Inflammatory macrophage treated with lipopolysaccharide for 4 hours (primary cell): ENCODE measurements around the gene NRXN3.

ENCODE experiments used
- DNase-seq: peaks from one replicate; pipeline ENCODE4 v3.0.0-alpha.2; 2020

Gene NRXN3

DNA sequence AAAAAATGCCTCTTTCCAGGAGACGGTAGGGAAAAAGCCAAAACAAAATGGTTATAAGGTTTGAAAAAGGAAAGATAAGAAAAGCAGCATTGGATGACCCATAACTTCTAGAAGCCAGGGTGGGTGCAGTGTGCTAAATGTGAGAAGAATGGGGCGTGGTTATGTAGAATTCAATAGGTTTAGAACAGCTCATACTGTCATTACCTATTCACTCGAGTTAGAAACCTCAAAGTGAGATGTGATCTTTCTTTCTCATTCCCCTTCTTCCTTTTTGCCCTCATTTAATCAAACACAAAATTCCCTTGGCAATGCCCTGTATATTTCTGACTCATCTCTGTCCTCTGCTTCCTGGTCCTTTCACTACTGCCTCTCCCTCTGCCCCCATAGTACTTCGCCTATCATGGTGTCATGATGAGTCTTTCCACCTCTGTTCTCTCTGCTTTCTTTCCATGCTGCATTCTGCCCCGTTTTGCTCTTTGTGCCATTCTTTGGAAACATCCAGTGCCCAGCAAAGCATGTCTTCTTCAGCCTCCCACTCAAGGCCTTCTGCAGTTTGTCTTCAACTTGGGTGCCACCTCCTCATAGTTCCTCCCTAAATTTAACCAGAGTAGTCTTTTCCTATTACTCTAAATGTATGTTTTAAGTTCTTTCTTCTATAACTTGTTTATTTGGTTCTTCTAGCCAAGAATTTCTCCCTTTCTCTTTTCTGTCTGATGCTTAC, 496.3 kb downstream of the NRXN3 start:
- DNase-seq = no peak

DNA sequence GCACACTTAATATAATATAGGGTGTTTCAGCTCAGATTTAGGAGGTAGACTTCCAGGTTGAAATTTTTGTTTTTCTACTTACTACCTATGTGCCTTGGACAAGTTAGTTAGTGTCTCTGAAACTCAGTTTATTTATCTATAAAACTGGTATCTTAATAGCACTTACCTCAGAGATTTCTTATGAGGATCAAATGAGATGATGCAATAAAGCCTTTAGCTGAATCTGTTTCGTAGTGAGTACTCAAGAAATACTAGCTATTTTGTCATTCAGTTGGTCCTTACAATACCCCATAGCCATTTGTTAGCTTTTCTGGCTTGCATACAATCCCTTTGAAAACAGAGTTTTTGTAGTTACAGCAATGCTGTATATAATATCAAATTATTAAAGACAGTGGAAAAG, 497.0 kb downstream of the NRXN3 start:
- no peak for DNase-seq

DNA sequence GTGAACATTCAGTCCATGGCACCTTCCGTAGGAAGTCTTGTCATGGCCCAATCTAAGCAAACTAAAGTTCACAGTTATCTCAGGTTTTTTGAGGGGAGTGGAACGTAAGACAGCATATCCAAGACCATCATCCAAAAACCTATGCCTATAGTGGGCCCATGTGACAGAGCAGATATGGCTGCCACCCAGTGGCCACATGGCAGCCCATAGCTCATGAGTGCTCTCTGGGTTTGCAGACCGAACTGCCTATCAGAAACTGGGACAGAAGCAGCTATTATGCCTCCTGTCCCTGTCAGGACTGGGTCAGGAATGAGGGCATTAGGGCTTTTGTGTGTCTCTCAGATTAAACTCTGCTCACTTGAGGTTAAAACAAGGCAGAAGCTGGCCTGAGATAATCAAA, 503.7 kb downstream of the NRXN3 start:
- no peak for DNase-seq

DNA sequence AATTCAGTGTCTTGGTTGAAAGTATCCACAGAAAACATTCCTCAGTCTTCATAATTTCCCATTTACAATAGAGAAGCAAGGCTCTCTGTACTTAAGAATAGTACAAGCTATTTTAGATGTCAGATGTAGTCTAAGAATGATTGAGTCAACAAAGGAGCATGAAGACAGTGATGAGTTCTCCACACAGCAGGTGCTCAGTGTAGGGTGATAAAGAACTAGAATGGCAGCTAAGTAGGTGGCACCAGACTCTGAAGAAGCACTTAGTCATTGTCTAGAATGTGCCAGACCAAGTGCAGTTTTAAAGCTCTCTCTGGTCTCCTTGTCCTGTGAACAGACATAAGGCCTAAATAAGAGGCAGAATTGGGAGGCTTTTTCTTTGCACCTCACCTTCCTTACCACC, 504.6 kb downstream of the NRXN3 start:
- DNase-seq = no peak

DNA sequence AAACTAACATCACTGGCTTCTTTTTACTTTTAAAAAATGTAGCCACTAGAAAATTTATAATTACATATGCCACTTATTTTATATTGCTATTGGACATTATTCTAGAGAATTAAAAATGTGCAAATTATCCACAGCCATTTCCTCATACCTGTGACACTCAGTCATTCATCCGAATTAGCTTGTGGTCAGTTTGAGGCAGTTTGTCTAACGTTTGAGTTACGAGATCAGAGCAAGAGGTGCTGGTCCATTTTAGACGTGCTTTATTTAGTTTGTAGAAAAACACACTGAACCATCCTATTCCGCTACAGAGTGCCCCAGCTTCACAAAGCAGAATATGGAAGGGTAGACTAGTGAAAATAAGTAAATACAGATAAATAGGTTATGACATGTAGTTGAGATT, 513.0 kb downstream of the NRXN3 start:
- no peak for DNase-seq

DNA sequence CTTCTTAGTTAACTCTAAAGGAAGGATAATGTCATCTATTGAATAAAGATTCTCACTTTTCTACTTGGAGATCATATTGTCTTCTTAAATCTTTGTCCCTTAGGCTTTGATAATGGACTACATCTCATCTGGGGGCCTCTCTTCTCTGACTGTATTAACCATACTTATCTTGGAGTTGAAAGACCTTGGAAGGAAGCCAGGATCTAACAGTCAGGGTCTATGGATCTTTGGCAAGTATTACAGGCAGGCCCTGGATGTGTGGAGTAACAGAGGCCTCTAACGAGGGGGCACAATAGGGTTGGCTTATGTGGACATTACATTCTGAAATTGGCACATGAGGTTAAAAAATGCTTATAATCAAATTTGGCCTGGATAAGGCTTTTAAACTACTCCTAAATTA, 513.8 kb downstream of the NRXN3 start:
- no peak for DNase-seq

DNA sequence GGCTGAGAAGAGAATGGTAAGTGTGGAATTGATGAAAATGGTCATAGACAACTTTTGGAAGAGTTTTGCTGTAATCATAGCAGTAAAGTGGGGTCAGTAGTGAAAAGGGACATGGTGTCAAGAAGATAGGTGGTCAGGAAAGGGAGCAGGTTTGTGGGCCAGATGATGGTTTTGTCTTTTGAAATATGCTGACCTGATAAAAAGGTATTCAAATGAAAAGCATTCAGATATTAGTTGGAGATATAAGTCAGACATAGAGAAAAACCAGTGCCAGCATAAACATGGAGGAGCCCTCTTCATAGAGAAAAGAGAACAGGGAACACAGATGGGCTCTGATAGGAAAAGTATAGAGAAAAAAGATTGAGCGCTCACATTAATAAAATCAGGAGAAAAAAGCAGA, 518.3 kb downstream of the NRXN3 start:
- DNase-seq = no peak

DNA sequence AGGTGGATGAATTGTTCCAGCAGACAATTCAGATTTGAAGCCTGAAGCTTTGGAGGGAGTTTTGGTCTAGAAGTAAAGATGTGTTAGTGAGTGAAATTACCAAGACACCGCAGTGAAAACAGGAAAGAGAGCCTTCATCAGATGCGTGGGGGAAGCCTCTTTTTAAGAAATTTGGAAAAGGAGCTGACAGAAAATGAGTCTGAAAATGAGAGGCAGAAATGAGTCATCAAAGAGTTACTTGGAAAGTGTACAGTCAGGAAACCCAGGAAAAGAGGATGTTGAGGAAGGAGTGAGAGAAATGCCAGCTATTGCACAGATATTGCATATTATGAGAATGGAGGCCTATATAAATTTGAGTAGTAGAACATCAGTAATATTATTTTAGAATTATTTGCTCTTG, 520.7 kb downstream of the NRXN3 start:
- no peak for DNase-seq

DNA sequence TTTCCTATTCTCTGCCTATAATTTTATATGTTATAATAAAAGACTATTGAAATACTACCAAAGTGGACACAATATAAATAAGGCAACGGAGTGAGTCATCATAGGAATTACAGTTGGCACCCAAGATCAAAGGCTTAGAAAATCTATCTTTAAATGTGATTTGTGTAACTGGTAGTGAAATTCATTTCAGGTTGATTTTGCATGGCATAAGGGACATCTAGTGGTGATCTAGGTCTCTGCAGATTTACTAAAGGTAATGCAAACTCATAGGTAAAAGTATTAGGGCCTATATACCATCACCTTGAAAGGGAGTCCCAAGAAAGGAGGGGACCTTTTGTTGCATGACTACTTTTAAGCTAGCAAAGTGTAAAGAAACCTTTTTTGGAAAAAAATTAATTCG, 527.2 kb downstream of the NRXN3 start:
- no peak for DNase-seq

DNA sequence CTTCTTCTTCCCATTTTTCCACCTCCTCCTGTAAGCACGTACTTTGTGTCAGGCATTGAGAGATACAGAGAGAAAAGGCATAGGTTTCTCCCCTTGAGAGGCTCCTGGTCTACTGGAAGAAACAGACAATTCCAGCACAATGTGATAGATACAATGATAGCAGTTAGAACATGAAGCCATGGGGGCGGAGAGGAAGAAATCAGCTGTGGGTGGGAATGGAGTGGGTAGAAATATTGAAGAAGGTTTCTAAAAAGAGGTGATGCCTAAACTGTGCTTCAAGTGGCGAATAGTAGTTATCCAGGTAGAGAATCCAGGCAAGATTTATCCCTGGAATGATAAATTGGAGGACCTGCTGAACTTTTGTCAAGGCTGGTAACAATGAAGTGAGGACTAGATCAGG, 528.8 kb downstream of the NRXN3 start:
- DNase-seq = no peak

DNA sequence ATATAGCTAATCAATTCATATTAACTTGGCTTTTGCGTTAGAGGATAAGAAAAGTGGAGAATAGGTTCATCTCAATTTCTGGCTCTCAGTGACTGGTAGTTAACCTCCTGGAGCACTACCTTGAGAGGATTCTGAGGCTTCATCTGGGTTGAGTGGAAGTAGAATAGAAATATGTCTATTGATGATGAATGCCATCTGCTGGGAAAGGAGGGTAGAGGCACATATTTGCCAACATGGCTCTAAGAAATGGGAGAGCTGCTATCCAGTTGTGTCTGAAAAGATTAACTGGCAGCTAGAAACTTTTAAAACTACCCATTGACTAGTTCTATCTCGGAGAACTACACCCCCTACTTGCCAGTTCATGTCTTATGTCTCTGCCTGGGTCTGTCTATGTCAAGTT, 530.1 kb downstream of the NRXN3 start:
- DNase-seq = no peak

DNA sequence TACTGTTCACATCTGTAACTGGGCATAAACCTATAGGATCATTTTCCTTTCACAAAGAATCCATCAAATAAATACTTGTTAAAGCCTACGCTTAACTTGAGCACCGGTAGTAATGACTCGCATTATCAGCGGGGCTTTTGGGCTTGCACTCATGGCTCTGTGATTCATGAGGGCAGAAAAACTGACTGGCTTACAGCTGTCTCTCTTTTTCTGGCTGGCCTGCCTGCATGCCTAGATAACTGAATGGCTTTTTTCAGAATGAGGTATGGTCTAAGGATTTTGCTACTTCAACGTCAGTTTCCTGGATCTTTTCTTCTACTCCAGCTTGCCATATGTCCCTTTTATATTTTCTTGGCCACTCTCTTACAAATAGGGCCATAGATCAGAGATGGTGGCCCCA, 531.1 kb downstream of the NRXN3 start:
- no peak for DNase-seq

DNA sequence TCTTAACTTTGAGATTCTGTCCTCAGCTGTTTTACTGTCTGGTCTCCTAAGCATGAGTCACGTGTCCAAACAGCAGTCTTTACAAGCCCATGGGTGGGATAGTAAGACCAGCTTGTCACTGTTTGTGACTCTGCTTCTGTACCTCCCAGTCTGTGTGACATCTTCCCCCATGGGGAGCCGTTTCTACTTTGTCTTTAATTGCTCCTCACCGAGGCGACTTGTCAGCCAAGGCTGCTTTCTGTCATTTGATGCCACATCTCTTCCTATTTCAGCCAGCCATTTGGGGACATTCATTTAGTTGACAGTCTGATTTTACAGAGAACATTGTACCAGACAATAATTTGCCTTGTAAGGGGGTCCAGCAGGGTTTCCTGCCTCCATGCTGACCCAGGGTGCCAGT, 534.8 kb downstream of the NRXN3 start:
- no peak for DNase-seq

DNA sequence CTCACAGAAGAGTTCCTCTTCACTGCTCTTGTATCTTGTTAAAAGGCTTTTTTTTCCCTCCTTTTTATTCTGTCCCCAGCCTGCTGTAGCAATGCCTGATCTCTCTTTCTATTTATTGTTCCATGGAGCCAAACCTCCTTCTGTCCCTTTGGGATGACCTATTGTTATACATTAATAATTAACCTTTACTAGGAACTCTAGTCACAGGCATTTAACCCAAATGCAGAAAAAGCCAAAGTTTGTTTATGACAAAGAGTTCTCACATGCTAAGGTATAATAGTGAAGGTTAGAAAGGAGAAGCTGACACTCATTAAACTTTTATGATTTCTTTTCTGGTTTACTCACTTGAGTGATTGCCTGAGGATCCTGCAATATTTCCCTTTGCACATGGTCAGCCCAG, 535.8 kb downstream of the NRXN3 start:
- DNase-seq = no peak

DNA sequence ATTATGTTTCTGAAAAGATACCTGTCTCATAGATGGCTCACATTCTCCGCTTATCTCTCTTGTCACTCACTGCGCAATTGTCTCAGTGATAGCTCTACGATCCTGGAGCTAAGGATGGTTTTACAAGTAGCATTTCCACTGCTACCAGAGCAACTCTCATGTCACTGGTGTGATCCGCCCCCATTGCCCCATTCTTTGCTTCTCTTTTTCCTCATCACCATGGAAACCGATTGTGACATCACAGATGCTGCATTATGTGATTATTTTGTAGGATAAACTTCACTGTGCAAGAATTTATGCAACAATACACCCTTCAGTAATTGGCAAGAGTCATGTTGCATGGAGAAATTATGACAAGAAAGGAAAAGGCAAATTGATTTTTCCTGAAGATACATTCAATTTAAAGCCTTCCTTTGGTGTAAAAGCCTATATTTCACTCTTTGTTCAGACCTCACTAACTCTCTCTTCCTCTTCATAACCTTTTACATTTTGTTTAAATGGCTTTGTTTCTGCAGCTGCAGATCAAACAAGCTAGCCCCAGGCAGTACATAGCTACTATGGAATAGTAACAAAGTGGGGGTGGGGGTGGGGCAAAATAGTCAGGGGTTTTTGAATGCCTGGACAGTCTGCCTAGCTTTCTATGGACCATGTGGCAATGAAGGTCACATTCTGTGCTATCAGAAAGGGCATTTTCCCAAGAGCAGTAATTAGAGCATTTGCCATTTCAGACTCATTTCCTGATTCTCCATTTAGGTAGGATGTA, 539.8 kb downstream of the NRXN3 start:
- DNase-seq = no peak

DNA sequence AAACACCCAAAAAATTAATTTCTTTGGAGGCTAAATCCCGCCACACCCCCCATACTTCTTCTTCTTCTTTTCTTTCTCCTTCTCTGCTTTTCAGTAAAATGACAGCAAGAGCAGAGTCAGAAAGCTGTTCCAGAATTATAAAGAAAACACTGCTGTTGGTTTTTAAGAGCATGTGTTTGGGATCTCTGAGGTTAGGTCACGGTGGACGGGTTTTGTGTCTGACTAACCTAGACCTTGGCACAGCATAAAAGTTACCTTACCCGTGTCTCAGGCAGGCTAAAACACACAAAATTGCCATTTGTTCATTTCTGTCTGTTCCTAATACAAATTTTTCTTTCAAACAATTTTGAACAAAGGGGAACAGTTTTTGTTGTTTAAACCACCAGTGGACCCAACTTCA, 540.8 kb downstream of the NRXN3 start:
- no peak for DNase-seq

DNA sequence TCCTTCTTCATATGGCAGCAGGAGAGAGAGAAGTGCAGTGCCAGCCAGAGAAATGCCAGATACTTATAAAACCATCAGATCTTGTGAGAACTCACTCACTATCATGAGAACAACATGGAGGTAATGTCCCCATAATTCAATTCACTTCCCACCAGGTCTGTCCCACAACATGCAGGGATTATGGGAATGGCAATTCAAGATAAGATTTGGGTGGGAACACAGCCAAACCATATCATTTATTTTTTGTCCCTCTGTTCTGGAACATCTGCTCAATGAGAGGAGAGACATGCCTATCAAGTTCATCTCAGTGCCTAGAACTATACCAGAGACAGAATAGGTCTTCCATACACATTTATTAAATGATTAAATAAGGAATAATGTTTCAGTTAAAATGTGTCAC, 543.5 kb downstream of the NRXN3 start:
- no peak for DNase-seq

DNA sequence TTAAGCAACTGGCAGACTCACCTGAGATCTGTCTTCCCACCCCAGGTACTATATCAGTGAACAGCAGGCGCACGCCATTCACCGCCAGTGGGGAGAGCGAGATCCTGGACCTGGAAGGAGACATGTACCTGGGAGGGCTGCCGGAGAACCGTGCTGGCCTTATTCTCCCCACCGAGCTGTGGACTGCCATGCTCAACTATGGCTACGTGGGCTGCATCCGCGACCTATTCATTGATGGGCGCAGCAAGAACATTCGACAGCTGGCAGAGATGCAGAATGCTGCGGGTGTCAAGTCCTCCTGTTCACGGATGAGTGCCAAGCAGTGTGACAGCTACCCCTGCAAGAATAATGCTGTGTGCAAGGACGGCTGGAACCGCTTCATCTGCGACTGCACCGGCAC, 544.5 kb downstream of the NRXN3 start:
- DNase-seq = no peak

DNA sequence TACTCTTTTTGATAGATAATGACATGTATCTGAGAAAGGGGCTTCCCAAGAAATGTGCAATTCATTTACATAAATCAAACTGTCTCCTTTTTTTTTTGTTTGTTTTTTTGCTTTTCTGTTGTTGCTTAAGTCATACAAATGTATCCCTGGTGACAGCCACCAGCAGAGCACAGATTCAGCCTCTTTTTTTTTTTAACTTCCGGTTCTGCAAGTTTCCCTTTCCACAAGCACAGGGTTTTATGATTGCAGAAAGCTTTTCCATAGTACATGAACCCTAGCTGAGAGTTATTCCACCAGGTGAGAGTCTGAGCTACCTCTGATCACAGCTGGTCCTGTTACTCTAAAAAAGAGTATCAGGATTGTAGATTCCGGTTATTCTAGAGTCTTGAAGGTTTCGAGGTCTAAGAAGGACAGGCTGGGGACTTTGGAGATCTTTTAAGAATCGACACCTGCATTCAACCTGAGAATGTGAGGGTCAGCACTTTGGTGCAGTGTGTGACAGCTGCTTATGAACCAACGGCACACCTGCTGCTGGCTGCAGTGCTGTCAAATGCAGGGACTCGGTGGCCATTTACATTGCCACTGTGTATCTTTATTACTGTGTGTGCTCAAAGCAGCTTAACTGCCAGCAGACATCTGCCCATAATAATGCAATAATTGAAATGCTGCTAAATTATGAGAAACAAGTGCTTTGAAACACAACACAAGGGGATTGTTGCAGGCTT, 551.7 kb downstream of the NRXN3 start:
- no peak for DNase-seq

DNA sequence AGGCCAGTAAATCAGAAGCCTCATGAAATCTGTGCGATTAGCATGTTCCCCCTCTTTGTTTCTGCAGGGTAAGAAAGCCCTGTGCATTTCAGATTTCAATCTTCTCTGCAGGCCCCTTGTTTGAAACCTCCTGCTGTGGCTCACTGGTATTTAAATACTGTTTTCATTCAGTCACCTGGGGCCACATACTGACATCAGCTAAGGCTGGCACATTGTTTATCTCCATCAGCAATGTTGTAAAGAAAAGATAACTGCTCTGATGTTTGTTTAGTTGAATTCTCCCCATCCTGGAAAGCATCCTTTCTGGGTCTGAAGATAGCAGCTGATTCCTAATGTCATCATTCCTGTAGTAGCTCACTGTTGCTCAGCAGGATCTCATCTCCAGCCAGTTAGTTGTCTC, 554.9 kb downstream of the NRXN3 start:
- no peak for DNase-seq

DNA sequence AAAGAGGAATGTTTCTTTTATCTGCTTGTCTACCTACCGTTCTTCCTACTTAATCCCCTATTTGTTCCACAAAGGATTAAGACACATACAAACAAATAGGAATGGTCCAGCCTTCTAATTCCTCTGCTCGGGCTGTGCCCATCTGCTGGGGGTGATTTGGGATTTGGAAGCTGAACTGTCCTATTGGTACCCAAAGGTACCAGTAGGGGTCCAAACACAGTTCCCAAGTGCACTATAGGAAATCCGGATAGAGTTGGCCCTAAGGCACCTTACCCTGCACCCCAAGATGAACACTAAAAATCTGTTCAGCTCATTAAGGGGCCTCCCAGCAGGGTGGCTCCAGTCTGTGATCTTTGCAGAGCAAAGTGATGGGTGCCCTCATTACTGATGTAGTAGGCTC, 566.9 kb downstream of the NRXN3 start:
- DNase-seq = no peak

DNA sequence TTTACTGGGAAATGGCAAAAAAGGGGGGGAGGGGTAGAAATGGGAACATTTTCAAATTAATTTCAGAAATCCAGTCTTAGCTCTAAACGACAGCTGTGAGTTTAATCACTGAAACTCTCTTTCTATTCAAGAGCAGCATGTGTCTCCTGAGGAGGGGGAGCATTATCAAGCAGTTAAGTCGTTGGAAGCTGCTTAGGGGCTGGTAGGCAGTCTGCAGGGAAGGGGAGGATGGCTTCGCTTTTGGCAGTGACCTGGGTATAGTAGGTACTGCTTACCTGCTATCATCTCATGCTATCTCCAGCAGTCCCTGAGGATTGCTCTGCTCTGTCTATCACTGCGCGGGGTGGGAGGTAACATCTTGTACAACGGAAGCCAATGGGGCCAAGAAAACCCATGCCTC, 567.4 kb downstream of the NRXN3 start:
- DNase-seq = no peak

DNA sequence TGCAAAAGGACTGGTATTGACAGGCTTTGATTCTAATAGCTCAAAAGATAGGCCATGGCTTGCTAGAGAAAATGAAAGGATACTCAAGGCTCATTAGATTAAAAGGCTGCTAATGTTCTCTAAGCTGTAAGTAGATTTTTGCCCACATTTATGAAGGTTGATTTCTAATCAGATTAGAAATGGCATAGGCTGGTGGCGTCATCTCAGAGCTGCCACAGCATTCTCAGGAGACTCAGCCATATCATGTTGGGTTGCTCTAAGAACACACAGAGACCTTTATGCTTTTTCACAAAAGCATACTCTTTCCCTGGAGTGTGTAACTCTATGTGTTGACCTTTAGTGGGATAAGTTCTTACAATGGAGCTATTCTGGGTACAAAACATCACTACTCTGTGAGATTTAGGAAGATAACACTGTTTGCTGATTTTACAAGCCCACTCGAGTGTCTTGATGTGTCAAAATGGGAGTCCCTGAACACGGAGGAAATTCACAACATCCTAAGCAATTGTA, 576.0 kb downstream of the NRXN3 start:
- DNase-seq = no peak

DNA sequence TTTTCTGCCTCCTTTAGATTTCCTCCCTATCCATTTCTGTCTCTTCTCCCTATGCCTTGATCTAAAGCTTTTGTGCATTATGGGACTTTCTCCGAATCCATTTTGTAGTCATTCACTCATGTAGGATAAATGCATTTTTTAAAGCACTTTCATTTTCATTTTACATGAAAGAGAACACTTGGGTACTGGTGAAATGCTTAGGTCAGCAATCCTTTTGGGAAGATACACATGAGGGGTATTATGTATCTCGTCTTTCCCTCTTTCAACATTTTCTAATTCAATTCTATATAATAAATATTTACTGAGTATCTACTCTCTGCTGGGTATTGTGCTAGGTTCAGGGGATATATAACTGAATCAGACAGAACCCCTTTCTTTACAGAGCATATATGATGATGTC, 577.6 kb downstream of the NRXN3 start:
- no peak for DNase-seq
